Left ventricle myocardium inferior (tissue), 1 donor: ENCODE measurements around the gene PIEZO2. TPM values are rescaled to one million over a fixed set of nuclear protein-coding genes. Genes with fewer than 3 reads are reported as not detected.

ENCODE experiments used
- DNase-seq: peaks from one replicate; pipeline ENCODE4 v3.0.0-alpha.2; 2020
- H3K27ac ChIP-seq: fragments of 200-600 bp; replicated peaks from 2 replicates; pipeline ENCODE4 v1.8.0; 2021
- H3K27me3 ChIP-seq: fragments of 200-600 bp; 2 replicates; pipeline ENCODE4 v1.8.0; 2021; ENCODE audit warnings: low read depth
- H3K36me3 ChIP-seq: fragments of 200-600 bp; 2 replicates; pipeline ENCODE4 v1.8.0; 2021
- H3K4me1 ChIP-seq: fragments of 200-600 bp; 2 replicates; pipeline ENCODE4 v1.8.0; 2021
- H3K4me3 ChIP-seq: fragments of 200-600 bp; 2 replicates; pipeline ENCODE4 v1.8.0; 2021; ENCODE audit warnings: mild to moderate bottlenecking, moderate library complexity
- H3K9me3 ChIP-seq: fragments of 200-600 bp; replicated peaks from 2 replicates; pipeline ENCODE4 v1.8.0; 2021
- CTCF ChIP-seq: fragments of 200-600 bp; IDR thresholded peaks from 2 replicates; pipeline ENCODE4 v1.8.0; 2021; ENCODE audit warnings: antibody characterized with exemption, mild to moderate bottlenecking, borderline replicate concordance
- intact Hi-C: fragments of 100-400 bp; cut with micrococcal nuclease; formaldehyde crosslinking; loops from one replicate; pipeline ENCODE4 v1.11.0; 2022
- total RNA-seq: library from RNA; stranded (reverse); fragmentation: NEBNext Ultra II Directional; extraction: Animal tissue kit (Norgen Biotek cat#: 25700); gene quantifications from one replicate; pipeline ENCODE4 v1.2.1, GENCODE V29; 2021
- donor health status: DM: no; HTN: yes; CAD: no; lungs with severe emphysema.

Gene PIEZO2
- total RNA-seq, 1 donor from 2014 or later, result 0.33 TPM

GRCh38 chr18:10726198-10727068, 422.9 kb downstream of the PIEZO2 start:
- intact Hi-C loops, result no loop called here
- peak overlapping the region; percentile 57 for H3K4me3 ChIP-seq

GRCh38 chr18:10724666-10725065, 424.7 kb downstream of the PIEZO2 start:
- no peaks in the 10 kb centered on the region for H3K36me3 ChIP-seq
- no peak overlapping the region for H3K27ac ChIP-seq
- no peak for TF ChIP-seq CTCF
- intact Hi-C loops, result no loop called here
- H3K4me3 ChIP-seq, result no peak overlapping the region
- DNase-seq, result no peak
- no peaks in the 10 kb centered on the region for H3K4me1 ChIP-seq
- H3K9me3 ChIP-seq, result no peaks in the 10 kb centered on the region
- peaks cover 14% of the 10 kb centered on the region for H3K27me3 ChIP-seq

More at GRCh38 chr18:10726198-10727068, 422.9 kb downstream of the PIEZO2 start:
- Histone ChIP-seq H3K36me3 (no peaks in the 10 kb centered on the region), H3K9me3 (no peaks in the 10 kb centered on the region), H3K4me1 (no peaks in the 10 kb centered on the region), H3K27ac (no peak overlapping the region), H3K27me3 (peaks cover 14% of the 10 kb centered on the region)
- TF ChIP-seq CTCF, result no peak
- DNase-seq, result no peak

GRCh38 chr18:10723496-10723895, 425.9 kb downstream of the PIEZO2 start:
- DNase-seq, result no peak
- H3K9me3 ChIP-seq, result no peaks in the 10 kb centered on the region
- no peaks in the 10 kb centered on the region for H3K36me3 ChIP-seq
- H3K4me3 ChIP-seq, result no peak overlapping the region
- no peak for TF ChIP-seq CTCF
- H3K4me1 ChIP-seq, result no peaks in the 10 kb centered on the region
- H3K27me3 ChIP-seq, result peaks cover 14% of the 10 kb centered on the region
- H3K27ac ChIP-seq, result no peak overlapping the region
- intact Hi-C loops, result no loop called here

GRCh38 chr18:10718809-10719208, 430.6 kb downstream of the PIEZO2 start:
- no peak for TF ChIP-seq CTCF
- no peaks in the 10 kb centered on the region for H3K36me3 ChIP-seq
- H3K9me3 ChIP-seq, result no peaks in the 10 kb centered on the region
- no peak for DNase-seq
- H3K27ac ChIP-seq, result no peak overlapping the region
- intact Hi-C loops, result no loop called here
- H3K27me3 ChIP-seq, result peaks cover 3% of the 10 kb centered on the region
- peaks cover 1% of the 10 kb centered on the region for H3K4me1 ChIP-seq
- H3K4me3 ChIP-seq, result no peak overlapping the region

GRCh38 chr18:10715791-10716190, 433.6 kb downstream of the PIEZO2 start:
- H3K9me3 ChIP-seq, result no peaks in the 10 kb centered on the region
- no peaks in the 10 kb centered on the region for H3K27me3 ChIP-seq
- TF ChIP-seq CTCF, result no peak
- peaks cover 11% of the 10 kb centered on the region for H3K4me1 ChIP-seq
- H3K4me3 ChIP-seq, result no peak overlapping the region
- intact Hi-C loops, result no loop called here
- DNase-seq, result no peak
- no peaks in the 10 kb centered on the region for H3K36me3 ChIP-seq
- H3K27ac ChIP-seq, result no peak overlapping the region
